Right cardiac atrium (tissue), 5 donors: ENCODE data around the gene FOXL3. TPM values are rescaled to one million over a fixed set of nuclear protein-coding genes. Genes with fewer than 3 reads are reported as not detected.

Experiments
- ATAC-seq, 2 donors: fragments of 200-7000 bp; cut with Tn5 transposase; one replicate each; pipeline versions ENCODE4 v1.8.0 to v1.9.1; 2020; ENCODE audit warnings: moderate library complexity in 2 of 2, mild to moderate bottlenecking in 1 of 2
- DNase-seq, 3 donors: peaks; one replicate each; pipeline ENCODE4 v3.0.0-alpha.2; 2020
- H3K27ac ChIP-seq: one replicate; pipeline ENCODE4 v1.5.1; 2013; ENCODE audit warnings: mild to moderate bottlenecking, low read length, control low read depth, moderate library complexity
- H3K27me3 ChIP-seq: one replicate; pipeline ENCODE4 v1.6.1; 2013; ENCODE audit not compliant: control insufficient read depth, insufficient read depth
- H3K4me1 ChIP-seq: one replicate; pipeline ENCODE4 v1.6.1; 2013; ENCODE audit warnings: low read length; ENCODE audit not compliant: control insufficient read depth, insufficient read depth
- H3K4me3 ChIP-seq: one replicate; pipeline ENCODE4 v1.5.1; 2013; ENCODE audit warnings: low read length, control low read depth
- H3K9me3 ChIP-seq: one replicate; pipeline ENCODE4 v1.6.1; 2013; ENCODE audit warnings: low read length; ENCODE audit not compliant: control insufficient read depth
- WGBS: extraction: QIAGEN DNeasy Blood & Tissue Kit; methylation state at CpG from one replicate; pipeline ENCODE4 v1.1.7; 2013; 5-methylcytosine and 5-hydroxymethylcytosine counted together
- intact Hi-C, 4 donors: fragments of 100-400 bp; cut with DNase I; formaldehyde crosslinking; loops; one replicate each; pipeline versions ENCODE4 v1.11.0 to v1.14.0; 2022 to 2023
- polyA plus RNA-seq: library from polyadenylated mRNA; stranded (reverse); fragments of 200-250 nt; gene quantifications from one replicate; pipeline ENCODE4 v1.2.3, GENCODE V29; 2013
- total RNA-seq, 4 donors: library from RNA; stranded (reverse); fragmentation: NEBNext Ultra II Directional; extraction: Animal tissue kit (Norgen Biotek cat#: 25700); gene quantifications; one replicate each; pipeline ENCODE4 v1.2.1, GENCODE V29; 2021
- donor health status: healthy with polysubstance abuse.
- donor health status: DM: no; HTN: yes; CAD: no.
- donor health status: DM: no; HTN: no; CAD: no.
- donor health status: DM: no; HTN: yes; CAD: no; lungs with severe emphysema.
- donor health status: DM: yes; HTN: yes; CAD: no.

Gene FOXL3
- total and polyA plus RNA-seq, 5 donors, result not detected

- intact Hi-C loops, result loop anchor here in 3 of 4 donors (10.0 kb wide), 2 partner anchors 177 to 297 kb away; partner anchors contain the start of gene PDGFA (in 3 of the 3)
- H3K4me1 ChIP-seq, result peaks cover 3% of the 10 kb centered on the region
- WGBS, result 83% methylated on average over 17 of the region's 17 CpGs
Measured at GRCh38 chr7:337567-337951, 47.6 kb downstream of the FOXL3 start.

GRCh38 chr7:338295-339061 lies 48.5 kb downstream of the FOXL3 start:
- intact Hi-C loops, result loop anchor here in 3 of 4 donors (10.0 kb wide), 2 partner anchors 176 to 296 kb away; partner anchors contain the start of gene PDGFA (in 3 of the 3)
- no peaks in the 10 kb centered on the region for H3K27me3 ChIP-seq
- DNase-seq (peak in 1 of 3 donors; percentile 12), ATAC-seq (no peak)
- no peaks in the 10 kb centered on the region for H3K9me3 ChIP-seq
- no peak overlapping the region for H3K27ac ChIP-seq
- H3K4me3 ChIP-seq, result no peak overlapping the region
- WGBS, result 89% methylated on average over 31 of the region's 31 CpGs
- H3K4me1 ChIP-seq, result peaks cover 3% of the 10 kb centered on the region

More at GRCh38 chr7:337567-337951, 47.6 kb downstream of the FOXL3 start:
- Histone ChIP-seq H3K4me3 (no peak overlapping the region), H3K9me3 (no peaks in the 10 kb centered on the region), H3K27me3 (no peaks in the 10 kb centered on the region), H3K27ac (no peak overlapping the region)
- no peak for DNase-seq
- no peak for ATAC-seq

- no peak overlapping the region for H3K4me3 ChIP-seq
- no peaks in the 10 kb centered on the region for H3K9me3 ChIP-seq
- WGBS, result 81% methylated on average over 3 of the region's 3 CpGs
- DNase-seq (no peak), ATAC-seq (no peak)
- no peaks in the 10 kb centered on the region for H3K27me3 ChIP-seq
- H3K27ac ChIP-seq, result no peak overlapping the region
- intact Hi-C loops, result loop anchor here in 3 of 4 donors (10.0 kb wide), 2 partner anchors 176 to 296 kb away; partner anchors contain the start of gene PDGFA (in 3 of the 3)
- H3K4me1 ChIP-seq, result peaks cover 3% of the 10 kb centered on the region
Measured at GRCh38 chr7:339062-339342, 49.0 kb downstream of the FOXL3 start.

- intact Hi-C loops, result loop anchor here in 3 of 4 donors (10.0 kb wide), 2 partner anchors 175 to 295 kb away; partner anchors contain the start of gene PDGFA (in 3 of the 3)
- Histone ChIP-seq H3K27ac (no peak overlapping the region), H3K4me3 (no peak overlapping the region), H3K27me3 (no peaks in the 10 kb centered on the region), H3K4me1 (peaks cover 3% of the 10 kb centered on the region), H3K9me3 (no peaks in the 10 kb centered on the region)
- 81% methylated on average over 7 of the region's 7 CpGs for WGBS
- peak in 2 of 3 donors; percentile 3 to 4 for DNase-seq
- no peak for ATAC-seq
Measured at GRCh38 chr7:339696-340095, 49.7 kb downstream of the FOXL3 start.

GRCh38 chr7:340200-340937 lies 50.4 kb downstream of the FOXL3 start:
- intact Hi-C loops, result no loop called here
- Histone ChIP-seq H3K4me3 (no peak overlapping the region), H3K9me3 (no peaks in the 10 kb centered on the region), H3K4me1 (peaks cover 3% of the 10 kb centered on the region), H3K27ac (no peak overlapping the region), H3K27me3 (no peaks in the 10 kb centered on the region)
- ATAC-seq, result no peak
- 83% methylated on average over 31 of the region's 31 CpGs for WGBS
- peak in 2 of 3 donors; percentile 4 to 42 for DNase-seq

Other genes starting within 250 kb of the FOXL3 start
- gene FAM20C, start 97.6 kb upstream of the FOXL3 start, total RNA-seq, result 10 to 100 TPM; 25.3 to 46.3 (median 33.9) TPM
- 17.6 TPM for gene FAM20C, start 97.6 kb upstream of the FOXL3 start, polyA plus RNA-seq
- 10 to 100 TPM; 32.2 to 44.3 (median 38.4) TPM for gene PDGFA, start 229.7 kb downstream of the FOXL3 start, total RNA-seq
- 18.3 TPM for gene PDGFA, start 229.7 kb downstream of the FOXL3 start, polyA plus RNA-seq